Activated T-cell treated with anti-CD3 and anti-CD28 coated beads, Interleukin-2, amount 50 U/mL, for 72 hours (primary cell): ENCODE results near the gene IRF2BPL. TPM values are rescaled to one million over a fixed set of nuclear protein-coding genes. Genes with fewer than 3 reads are reported as not detected.

Experiments used
- ATAC-seq, 2 donors: fragments of 150-1000 bp; cut with Tn5 transposase; replicated peaks in 1 of 2; 2 replicates each; pipeline ENCODE4 v1.10.0; 2021; ENCODE audit warnings: moderate library complexity in 2 of 2, mild to moderate bottlenecking in 1 of 2
- DNase-seq, 2 donors: peaks; one replicate each; pipeline ENCODE4 v3.0.0; 2021 to 2022; ENCODE audit warnings: mixed read lengths in 1 of 2
- H3K27ac Mint-ChIP-seq: one replicate; pipeline ENCODE4 v1.8.0; 2022; ENCODE audit warnings: mild to moderate bottlenecking, moderate library complexity, mixed read lengths
- H3K27me3 Mint-ChIP-seq: one replicate; pipeline ENCODE4 v1.8.0; 2022; ENCODE audit warnings: low read depth, mixed read lengths
- H3K36me3 Mint-ChIP-seq, 2 donors: one replicate each; pipeline ENCODE4 v1.8.0; 2022; ENCODE audit warnings: mixed read lengths in 2 of 2, mild to moderate bottlenecking in 1 of 2; ENCODE audit not compliant: insufficient read depth in 2 of 2
- H3K4me1 Mint-ChIP-seq: one replicate; pipeline ENCODE4 v1.8.0; 2022; ENCODE audit warnings: low read depth, mixed read lengths
- H3K4me3 Mint-ChIP-seq, 2 donors: one replicate each; pipeline ENCODE4 v1.8.0; 2022; ENCODE audit warnings: mild to moderate bottlenecking in 2 of 2, mixed read lengths in 2 of 2, moderate library complexity in 2 of 2
- H3K9me3 Mint-ChIP-seq, 2 donors: one replicate each; pipeline ENCODE4 v1.8.0; 2022; ENCODE audit warnings: mixed read lengths in 2 of 2
- total RNA-seq, 2 donors: library from RNA; stranded (reverse); gene quantifications; one replicate each; pipeline ENCODE4 v1.2.3, GENCODE V29; 2022

Gene IRF2BPL
- total RNA-seq, 2 donors from 2014 or later: 55.6 to 58.0 TPM

DNA sequence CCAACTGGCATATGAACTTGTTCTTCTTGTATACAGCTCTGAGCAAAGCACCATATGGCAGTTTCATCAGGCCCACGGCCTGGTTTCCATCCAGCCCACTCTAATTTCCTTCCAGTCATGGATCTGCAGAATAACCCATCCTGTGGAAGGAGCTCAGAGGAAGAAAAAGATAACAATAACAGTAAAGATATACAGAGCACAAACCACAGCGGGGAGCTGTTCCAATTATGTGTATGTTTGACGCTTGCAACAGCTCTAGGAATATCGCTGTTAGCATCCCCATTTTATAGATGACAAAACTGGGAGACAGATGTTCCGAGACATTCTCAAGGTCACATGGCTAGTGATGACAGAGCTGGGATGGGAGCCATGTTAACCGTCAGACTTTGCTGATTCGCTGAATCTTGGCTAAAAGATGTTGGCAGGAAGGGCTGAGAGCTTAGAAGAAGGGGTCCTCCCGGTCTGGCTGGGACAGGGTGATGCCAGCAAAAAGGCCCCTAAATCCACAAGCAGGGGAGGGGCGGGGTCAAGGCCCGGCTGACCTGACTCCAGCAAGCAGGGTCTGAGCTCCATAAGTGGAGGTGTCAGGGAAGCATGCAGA, 35.2 kb upstream of the IRF2BPL start:
- H3K4me1 Mint-ChIP-seq: peaks cover 5% of the 10 kb centered on the region
- H3K27ac Mint-ChIP-seq: no peak overlapping the region
- H3K27me3 Mint-ChIP-seq: no peaks in the 10 kb centered on the region
- H3K36me3 Mint-ChIP-seq: no peaks in the 10 kb centered on the region
- ATAC-seq: no peak
- H3K9me3 Mint-ChIP-seq: no peaks in the 10 kb centered on the region
- no peak overlapping the region for H3K4me3 Mint-ChIP-seq
- DNase-seq: no peak

DNA sequence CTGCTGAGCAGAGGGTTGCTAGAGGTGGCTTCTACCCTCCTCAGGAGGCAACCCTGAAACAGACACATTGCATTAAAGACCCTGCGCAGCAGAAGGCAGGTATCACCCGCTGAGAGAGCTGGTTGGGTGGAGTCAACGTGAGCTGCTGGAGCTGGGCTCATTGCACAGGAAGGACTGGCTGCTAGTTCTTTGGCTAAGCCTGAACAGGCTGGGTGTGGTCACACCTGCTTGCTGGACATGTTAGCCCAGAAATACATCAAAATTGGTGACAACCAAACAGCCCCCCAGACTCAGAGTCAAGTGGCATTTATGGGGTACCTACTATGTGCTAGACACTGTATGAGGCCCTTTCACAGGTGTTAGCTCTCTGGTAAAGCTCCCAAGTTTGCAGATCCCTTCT, 33.8 kb upstream of the IRF2BPL start:
- Mint-ChIP-seq H3K36me3 (no peaks in the 10 kb centered on the region), H3K4me3 (no peak overlapping the region), H3K27me3 (no peaks in the 10 kb centered on the region), H3K27ac (no peak overlapping the region), H3K9me3 (no peaks in the 10 kb centered on the region), H3K4me1 (peaks cover 5% of the 10 kb centered on the region)
- DNase-seq: no peak
- no peak for ATAC-seq

DNA sequence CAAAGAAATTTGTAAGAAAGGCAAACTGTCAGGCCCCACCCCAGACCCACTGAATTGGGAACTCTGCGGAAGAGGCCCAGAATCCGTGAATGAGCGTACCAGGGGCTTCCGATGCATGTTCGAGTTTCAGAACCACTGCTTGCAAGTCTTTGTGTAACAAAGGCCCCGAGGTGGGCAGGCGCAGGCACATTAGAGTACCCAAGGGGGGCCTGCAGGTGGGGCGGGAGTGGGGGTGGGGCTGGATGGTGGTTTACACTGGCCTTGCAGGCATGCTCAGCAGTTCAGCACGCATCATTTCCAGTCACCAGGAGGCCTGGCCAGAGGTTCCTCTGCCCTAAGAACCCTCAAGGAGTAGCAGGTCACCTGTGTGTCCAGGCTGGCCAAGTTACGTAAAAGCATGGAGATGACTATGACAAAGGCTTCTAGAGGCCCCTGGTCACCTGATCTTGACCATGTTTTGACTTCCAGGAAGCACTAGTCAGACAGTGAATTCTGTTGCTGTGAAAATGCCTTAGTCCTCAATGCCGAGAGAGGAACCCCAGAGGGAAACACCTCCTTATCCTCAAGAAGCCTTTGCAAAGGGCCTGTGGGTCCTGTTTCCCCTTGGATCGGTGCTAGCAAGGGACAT, 33.2 kb upstream of the IRF2BPL start:
- Mint-ChIP-seq H3K27ac (no peak overlapping the region), H3K36me3 (no peaks in the 10 kb centered on the region), H3K4me1 (peaks cover 5% of the 10 kb centered on the region), H3K4me3 (no peak overlapping the region), H3K27me3 (no peaks in the 10 kb centered on the region), H3K9me3 (no peaks in the 10 kb centered on the region)
- ATAC-seq: no peak
- no peak for DNase-seq

DNA sequence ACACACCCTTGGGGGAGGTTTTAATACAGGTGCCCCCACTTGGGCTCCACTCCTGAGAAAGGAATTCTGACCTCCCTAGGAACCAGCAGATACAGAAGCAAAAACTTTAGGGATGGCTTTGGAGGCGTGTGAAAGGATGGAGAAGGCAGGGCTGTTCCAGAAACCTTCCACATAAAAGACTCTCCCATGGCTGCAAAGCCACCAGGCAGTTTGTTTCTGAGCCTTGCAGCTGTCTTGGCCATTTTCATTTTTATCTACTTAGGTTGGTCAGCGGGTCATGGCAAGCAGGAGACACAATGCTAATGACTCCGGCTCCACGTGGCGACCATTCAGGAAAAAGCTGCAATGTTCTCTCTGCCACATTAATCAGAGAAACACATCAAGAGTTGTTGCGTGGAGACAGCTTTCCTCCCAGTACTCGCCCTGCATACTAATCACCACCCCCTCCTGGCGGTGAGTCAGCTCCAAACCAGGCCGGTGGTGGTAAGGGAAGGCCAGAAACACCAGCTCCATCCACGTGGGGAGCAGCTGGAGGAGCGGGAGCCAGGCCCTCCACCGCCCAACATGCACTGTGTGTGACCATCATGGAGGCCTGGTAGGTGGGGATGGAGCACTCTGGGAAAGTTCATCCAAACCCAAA, 30.9 kb upstream of the IRF2BPL start:
- Mint-ChIP-seq H3K4me3 (no peak overlapping the region), H3K27ac (no peak overlapping the region), H3K4me1 (peaks cover 5% of the 10 kb centered on the region), H3K9me3 (peaks cover 0 to 2% of the 10 kb centered on the region in 2 donors), H3K36me3 (peaks cover 0 to 1% of the 10 kb centered on the region in 2 donors), H3K27me3 (no peaks in the 10 kb centered on the region)
- no peak for DNase-seq
- peak in 1 of 2 donors; percentile 36 for ATAC-seq

DNA sequence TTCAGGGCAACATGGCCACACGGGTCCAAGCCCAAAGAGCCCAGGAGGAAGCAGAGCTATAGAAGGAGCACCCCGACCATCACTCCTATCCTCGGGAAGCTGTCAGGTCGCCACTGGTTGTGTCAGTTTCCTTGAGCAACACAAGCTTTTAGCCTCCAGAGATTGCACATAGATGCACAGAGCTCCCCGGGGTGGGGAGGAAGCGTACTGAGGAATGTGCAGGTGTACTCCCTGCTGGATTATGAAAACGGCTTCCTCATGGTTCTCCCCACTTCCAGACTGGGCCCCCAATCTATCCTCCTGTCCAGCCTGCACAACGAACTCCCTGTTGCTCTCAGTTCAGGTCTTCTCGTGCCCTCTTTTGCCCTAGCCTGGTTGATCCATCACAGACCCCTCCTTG, 30.3 kb upstream of the IRF2BPL start:
- Mint-ChIP-seq H3K9me3 (peaks cover 0 to 2% of the 10 kb centered on the region in 2 donors), H3K4me3 (no peak overlapping the region), H3K27me3 (no peaks in the 10 kb centered on the region), H3K4me1 (peaks cover 5% of the 10 kb centered on the region), H3K36me3 (peaks cover 0 to 1% of the 10 kb centered on the region in 2 donors), H3K27ac (peak overlapping the region; percentile 48)
- ATAC-seq: no peak
- DNase-seq: no peak

DNA sequence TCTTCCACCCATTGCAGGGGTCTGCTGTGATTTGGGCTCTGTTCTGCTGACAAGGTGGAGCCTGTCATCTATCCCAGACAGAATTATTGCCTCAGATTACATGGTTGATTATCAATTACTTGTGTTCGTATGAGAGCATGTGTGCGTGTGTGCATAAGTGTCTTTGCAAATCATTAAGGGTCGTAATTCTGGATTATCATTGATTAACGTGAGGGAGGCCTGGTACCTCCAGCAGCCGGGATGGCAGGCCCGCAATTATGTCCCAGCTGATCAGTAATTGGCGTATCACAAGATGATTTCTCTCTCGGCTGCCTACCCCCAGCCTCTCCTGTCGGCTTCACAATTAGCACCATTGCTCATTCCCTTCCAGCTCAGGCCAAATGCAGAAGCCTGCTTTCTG, 29.6 kb upstream of the IRF2BPL start:
- H3K4me3 Mint-ChIP-seq: no peak overlapping the region
- H3K4me1 Mint-ChIP-seq: peaks cover 9% of the 10 kb centered on the region
- DNase-seq (no peak), ATAC-seq (no peak)
- peaks cover 0 to 2% of the 10 kb centered on the region in 2 donors for H3K9me3 Mint-ChIP-seq
- H3K27me3 Mint-ChIP-seq: no peaks in the 10 kb centered on the region
- H3K27ac Mint-ChIP-seq: no peak overlapping the region
- peaks cover 0 to 1% of the 10 kb centered on the region in 2 donors for H3K36me3 Mint-ChIP-seq

DNA sequence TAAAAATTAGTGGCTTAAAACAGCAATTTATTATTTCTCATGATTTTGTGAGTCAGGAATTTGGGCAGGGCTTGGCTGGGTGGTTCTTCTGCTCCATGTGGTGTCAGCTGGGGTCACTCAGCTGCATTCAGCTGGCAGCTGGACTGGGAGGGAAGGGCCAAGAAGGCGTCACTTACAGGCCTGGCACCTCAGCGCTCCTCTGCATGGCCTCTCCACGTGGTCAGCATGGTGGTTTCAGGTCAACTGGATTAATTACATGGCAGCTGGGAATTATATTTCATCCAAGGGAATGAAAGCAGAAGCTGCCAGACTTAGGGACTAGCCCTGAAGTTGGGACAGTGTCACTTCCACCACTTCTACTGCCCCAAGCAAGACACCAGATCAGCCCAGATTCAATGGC, 27.5 kb upstream of the IRF2BPL start:
- Mint-ChIP-seq H3K27ac (no peak overlapping the region), H3K4me1 (peaks cover 22% of the 10 kb centered on the region), H3K36me3 (peaks cover 0 to 1% of the 10 kb centered on the region in 2 donors), H3K4me3 (no peak overlapping the region), H3K9me3 (peaks cover 0 to 2% of the 10 kb centered on the region in 2 donors), H3K27me3 (no peaks in the 10 kb centered on the region)
- no peak for DNase-seq
- no peak for ATAC-seq

DNA sequence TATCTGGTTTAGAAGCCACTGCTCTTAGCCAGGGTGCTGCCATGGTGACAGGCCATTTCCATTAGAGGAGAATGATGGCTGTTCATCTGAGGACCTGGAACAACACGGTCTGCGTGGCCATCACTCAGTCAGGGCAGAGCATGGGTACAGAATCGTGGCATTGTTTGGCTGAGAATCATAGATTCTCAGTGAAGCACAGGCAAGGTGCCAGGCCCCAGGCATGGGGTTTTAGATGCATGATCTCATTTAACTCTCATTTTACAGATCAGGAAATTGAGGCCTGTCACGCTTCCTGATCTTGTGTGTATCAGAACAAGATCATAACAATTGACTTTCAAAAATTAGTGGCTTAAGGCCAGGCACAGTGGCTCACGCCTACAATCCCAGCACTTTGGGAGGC, 26.8 kb upstream of the IRF2BPL start:
- Mint-ChIP-seq H3K27ac (no peak overlapping the region), H3K4me3 (no peak overlapping the region), H3K27me3 (no peaks in the 10 kb centered on the region), H3K9me3 (peaks cover 0 to 2% of the 10 kb centered on the region in 2 donors), H3K36me3 (peaks cover 0 to 1% of the 10 kb centered on the region in 2 donors), H3K4me1 (peaks cover 22% of the 10 kb centered on the region)
- ATAC-seq (peak in 1 of 2 donors; percentile 43), DNase-seq (no peak)

DNA sequence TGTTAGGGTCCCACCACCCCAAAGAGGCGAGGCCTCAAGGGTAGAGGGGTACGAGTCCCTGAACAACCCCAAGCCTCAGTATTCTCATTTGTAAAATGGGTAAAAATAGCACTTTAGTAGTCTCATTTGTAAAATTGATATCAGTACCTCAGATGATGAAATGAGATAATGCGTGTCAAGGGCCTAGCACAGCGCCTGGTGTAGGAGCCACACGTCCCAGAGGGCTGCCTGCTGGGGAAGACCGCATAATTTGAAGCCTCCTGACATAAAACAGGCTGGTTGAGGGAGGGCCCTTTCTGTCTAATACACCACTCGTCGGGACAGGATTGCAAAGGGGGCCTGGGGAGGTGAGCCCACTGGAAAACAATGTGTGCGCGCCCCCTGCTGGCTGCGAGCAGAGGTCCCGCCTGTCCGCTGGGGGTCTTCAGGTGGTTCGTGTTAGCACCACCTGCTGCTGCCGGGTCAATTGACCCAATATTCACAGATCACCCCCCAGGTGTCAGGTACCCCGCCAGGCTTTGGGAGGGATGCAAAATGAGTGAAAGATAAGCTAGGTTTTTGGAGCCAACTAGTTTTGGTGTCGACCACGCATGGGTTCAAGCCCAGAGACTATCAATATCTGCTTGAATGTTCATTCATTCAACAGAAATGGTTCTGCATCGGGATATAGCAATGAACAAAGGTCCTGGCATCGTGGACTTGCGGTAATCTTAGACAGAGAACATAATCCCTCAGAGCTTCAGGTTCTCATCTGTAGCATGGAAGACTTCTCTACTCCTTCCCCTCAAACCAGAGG, 24.7 kb upstream of the IRF2BPL start:
- Mint-ChIP-seq H3K27me3 (no peaks in the 10 kb centered on the region), H3K4me3 (peak overlapping the region in 1 of 2 donors; percentile 32), H3K27ac (peak overlapping the region; percentile 65), H3K4me1 (peaks cover 17% of the 10 kb centered on the region), H3K9me3 (peaks cover 0 to 2% of the 10 kb centered on the region in 2 donors), H3K36me3 (peaks cover 0 to 1% of the 10 kb centered on the region in 2 donors)
- DNase-seq (peak; percentile 82 to 88), ATAC-seq (peak; percentile 93 to 95)

DNA sequence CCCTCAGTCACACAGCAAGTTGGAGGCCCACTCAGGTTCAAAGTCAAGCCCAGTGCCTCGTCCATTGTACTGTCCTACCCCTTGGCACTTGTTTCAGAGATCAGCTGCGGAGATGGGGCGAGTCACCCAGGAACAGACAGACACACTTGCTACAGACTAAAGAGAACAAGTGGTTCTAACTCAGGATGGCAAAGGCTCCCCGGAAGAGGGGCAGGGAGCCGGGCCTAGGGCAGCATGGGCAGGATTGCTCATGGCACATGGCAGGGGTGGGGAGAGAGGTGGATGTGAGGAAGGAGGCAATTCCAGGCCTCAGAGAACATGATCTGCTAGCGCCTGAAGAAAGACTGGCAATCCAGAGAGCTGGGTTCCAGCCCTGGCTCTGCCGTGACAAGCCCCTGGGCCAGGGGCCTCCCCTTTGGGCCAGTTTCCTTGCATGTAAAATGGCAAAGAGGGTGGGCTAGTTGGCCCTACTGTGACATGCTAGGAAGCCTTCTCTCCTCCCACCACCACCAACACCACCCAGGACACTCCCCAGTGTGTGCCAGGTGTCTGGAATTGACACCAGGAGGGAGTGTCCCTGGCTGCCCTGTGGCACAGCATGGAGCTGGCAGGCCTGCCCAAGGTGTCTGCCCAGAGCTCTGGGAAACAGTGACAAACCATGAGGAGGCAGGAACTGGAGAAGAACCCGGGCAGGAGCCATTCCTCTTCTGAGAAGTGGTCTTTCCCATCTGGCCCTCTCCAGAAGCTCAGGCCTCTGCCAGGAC, 24.0 kb upstream of the IRF2BPL start:
- Mint-ChIP-seq H3K4me3 (no peak overlapping the region), H3K27me3 (no peaks in the 10 kb centered on the region), H3K4me1 (peaks cover 19% of the 10 kb centered on the region), H3K27ac (no peak overlapping the region), H3K9me3 (peaks cover 0 to 2% of the 10 kb centered on the region in 2 donors), H3K36me3 (peaks cover 0 to 1% of the 10 kb centered on the region in 2 donors)
- ATAC-seq (peak in 1 of 2 donors; percentile 27), DNase-seq (no peak)

DNA sequence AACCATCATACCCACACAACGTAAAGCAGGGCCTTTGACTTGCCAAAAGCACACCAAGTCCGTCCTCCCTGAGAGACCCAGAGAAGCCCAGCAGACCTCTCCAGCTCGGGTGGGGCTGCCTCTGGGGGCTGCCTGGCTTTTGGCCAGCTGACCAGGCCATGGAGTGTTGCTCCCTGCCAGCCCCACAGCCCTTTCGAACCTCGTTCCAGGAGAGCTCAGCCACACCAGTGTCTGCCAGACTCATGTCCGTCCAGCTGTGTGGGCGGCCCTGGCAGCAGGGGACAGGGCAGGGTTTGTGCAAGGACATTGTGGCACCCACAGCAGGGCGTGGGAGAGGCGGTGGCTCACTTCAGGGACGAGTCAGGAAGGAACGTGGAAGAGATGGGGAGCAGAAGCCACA, 22.6 kb upstream of the IRF2BPL start:
- Mint-ChIP-seq H3K4me3 (no peak overlapping the region), H3K36me3 (peaks cover 0 to 1% of the 10 kb centered on the region in 2 donors), H3K27ac (no peak overlapping the region), H3K4me1 (peaks cover 31% of the 10 kb centered on the region), H3K9me3 (peaks cover 0 to 2% of the 10 kb centered on the region in 2 donors), H3K27me3 (no peaks in the 10 kb centered on the region)
- DNase-seq (no peak), ATAC-seq (no peak)

DNA sequence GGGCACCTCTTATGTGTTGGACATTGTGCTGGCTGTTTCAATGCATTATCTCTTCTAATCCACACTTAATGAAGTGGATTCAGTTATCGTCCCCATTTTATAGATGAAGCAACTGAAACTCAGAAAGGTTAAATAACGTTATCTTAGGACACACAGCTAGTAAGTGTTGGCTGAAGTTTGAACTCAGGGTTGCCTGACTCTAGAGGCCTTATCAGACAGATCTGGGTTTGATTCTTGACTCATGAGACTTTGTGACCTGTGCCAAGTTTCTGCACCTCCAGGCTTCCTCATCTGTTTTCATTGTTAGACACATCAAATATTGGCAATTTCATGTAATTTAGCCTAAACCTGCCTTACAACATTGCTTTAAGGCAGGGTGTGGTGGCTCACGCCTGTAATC, 18.2 kb upstream of the IRF2BPL start:
- Mint-ChIP-seq H3K4me1 (peaks cover 55% of the 10 kb centered on the region), H3K27ac (no peak overlapping the region), H3K36me3 (no peaks in the 10 kb centered on the region), H3K27me3 (no peaks in the 10 kb centered on the region), H3K9me3 (no peaks in the 10 kb centered on the region), H3K4me3 (no peak overlapping the region)
- ATAC-seq (no peak), DNase-seq (no peak)
